Right lung (tissue), 5 donors: ENCODE measurements around the gene PRLH. TPM values are rescaled to one million over a fixed set of nuclear protein-coding genes. Genes with fewer than 3 reads are reported as not detected.
"Not testable (repeated sequence)": the region's sequence is repeated elsewhere in the genome, so short reads cannot be mapped to it uniquely, and the experiment has no call there.

Experiments
- DNase-seq, 2 donors: peaks; one replicate each; pipeline ENCODE4 v3.0.0-alpha.2; 2013
- polyA plus RNA-seq, 5 donors: library from polyadenylated mRNA; unstranded; fragments of 120-200 nt; gene quantifications; one replicate each; pipeline versions ENCODE4 v1.2.1 to v1.2.3, GENCODE V29; 2013; ENCODE audit warnings: inconsistent platforms in 1 of 5, low replicate concordance in 1 of 5; ENCODE audit not compliant: insufficient read length in 5 of 5, insufficient read depth in 1 of 5

The PRLH gene
- polyA plus RNA-seq, 5 donors, result not detected

GRCh38 chr2:237600205-237600846, 34.0 kb downstream of the PRLH start:
- no peak for DNase-seq

GRCh38 chr2:237601453-237602116, 35.2 kb downstream of the PRLH start:
- no peak for DNase-seq

GRCh38 chr2:237602409-237602808, 36.0 kb downstream of the PRLH start:
- DNase-seq, result no peak

- no peak for DNase-seq
Measured at GRCh38 chr2:237603049-237603717, 36.8 kb downstream of the PRLH start.

DNA sequence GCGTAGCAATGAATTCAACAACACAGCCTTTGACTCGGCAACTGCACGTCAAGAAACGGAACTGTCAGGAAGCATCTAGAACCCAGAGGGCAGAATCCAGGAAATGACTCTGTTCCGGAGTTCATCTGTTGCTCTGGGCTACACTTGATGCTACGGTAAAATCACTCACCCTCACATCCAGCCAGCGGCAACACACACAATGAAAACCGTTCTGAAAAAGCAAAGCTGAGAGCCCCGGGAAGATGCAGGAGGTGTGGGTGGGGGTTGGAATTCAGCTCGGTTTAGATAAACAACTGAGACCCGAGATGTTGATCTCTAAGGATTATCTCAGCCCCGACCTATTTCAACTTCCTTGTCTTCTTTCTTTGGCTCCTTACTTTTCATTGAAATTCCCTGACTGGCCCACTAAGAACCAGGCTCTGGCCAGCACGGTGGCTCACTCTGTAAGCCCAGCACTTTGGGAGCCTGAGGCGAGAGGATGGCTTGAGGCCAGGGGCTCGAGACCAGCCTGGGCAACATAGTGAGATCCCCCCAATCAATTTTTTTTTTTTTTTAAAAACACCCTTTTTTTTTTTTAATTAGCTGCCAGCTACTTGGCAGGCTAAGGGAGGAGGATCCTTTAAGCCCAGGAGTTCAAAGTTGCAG, 37.5 kb downstream of the PRLH start:
- DNase-seq, result peak in 1 of 2 donors; percentile 60

- no peak for DNase-seq
Measured at GRCh38 chr2:237604391-237604790, 38.0 kb downstream of the PRLH start.

- DNase-seq, result no peak
Measured at GRCh38 chr2:237604960-237605359, 38.6 kb downstream of the PRLH start.

DNA sequence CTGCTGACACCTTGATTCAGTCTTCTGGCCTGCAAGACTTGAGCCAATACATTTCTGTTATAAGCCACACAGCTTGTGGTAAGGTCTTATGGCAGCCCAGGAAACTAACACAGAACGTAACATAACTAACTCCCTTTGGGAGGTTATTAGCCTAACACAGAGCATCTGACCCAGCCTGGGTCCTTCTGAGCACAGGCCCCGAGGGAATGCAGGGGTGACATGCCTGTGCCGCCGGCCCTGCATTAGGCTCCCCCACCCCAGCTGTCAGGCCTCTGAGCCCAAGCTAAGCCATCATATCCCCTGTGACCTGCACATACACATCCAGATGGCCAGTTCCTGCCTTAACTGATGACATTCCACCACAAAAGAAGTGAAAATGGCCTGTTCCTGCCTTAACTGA, 40.1 kb downstream of the PRLH start:
- DNase-seq, result not testable (repeated sequence)

DNA sequence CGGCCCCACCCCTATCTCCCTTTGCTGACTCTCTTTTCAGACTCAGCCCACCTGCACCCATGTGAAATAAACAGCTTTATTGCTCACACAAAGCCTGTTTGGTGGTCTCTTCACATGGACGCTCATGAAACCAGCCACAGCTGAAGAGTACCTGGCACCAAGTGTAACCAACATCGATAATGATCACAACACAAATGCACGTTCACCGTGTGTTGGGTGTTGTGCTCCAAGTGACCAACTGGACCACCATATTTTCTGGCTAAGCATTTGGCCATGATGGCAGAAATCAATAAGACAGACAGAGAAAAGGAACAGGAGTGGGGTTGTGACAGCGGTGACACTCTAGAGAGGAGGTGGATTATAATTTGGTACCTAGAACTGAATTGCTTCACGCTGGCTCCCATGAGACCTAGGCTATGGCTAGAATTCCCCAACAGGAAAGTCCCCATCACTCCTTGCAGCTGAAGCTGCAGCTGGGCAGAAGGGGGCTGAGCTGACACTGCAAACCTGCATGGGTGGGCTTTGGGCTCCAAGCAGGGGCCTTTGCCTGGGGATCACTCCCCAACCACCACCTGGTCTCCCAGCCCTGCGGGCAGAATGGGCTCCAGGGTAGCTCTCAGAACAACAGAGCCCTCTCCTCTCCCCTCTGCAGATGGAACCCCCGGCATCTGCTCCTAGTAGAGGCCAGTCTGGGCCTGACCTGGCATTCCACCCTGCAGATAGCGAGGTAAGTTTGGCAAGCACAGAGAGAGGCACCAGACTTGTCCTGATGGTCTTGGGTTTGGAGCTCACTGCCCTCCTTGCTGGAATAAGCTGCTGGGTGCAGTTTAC, 46.4 kb downstream of the PRLH start:
- no peak for DNase-seq

DNA sequence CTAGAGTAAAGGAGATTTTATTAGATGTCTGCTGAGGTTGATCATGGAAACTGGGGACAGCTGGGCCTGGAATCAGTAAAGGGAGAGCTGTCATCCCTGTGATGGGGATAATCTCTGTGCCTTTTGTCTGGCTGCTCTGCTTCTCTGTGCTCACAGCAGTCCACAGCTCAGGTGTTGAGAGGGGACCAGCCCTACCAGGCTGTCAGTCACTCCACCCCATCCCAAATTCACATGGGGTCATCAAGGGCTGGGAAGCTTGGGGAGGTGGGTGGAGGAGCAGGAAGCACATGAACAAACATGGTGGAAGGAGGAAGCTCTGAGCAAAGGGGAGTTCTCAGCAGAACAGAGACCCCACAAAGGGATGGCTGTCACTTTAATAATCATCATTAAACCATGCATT, 47.3 kb downstream of the PRLH start:
- DNase-seq, result no peak

DNA sequence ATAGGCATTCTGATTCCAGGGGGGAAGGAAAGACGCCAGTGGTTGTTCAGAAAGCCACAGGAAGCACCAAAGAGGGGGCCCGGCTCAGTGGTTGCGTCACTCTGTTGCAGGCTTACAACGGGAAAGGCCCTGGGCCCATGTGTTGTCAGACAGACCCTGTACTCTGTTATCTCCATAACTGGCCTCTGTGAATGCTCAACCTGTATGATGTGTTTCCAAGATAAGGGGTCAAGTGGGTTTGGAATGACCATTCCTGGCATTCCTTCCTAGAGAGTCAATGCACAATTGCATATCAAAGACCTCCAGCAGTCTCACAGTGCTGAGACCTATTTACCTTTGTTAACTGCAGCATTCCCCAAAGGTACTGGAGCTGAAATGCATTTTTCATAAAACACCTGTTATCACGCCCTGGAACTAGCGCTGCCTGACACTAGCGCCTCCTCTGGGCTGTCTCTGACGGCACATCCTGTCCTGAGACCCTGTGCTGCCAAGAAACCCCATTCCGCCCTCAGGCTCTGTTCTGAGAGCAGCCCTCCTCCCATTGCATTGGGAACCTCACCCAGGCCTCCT, 47.9 kb downstream of the PRLH start:
- no peak for DNase-seq

DNA sequence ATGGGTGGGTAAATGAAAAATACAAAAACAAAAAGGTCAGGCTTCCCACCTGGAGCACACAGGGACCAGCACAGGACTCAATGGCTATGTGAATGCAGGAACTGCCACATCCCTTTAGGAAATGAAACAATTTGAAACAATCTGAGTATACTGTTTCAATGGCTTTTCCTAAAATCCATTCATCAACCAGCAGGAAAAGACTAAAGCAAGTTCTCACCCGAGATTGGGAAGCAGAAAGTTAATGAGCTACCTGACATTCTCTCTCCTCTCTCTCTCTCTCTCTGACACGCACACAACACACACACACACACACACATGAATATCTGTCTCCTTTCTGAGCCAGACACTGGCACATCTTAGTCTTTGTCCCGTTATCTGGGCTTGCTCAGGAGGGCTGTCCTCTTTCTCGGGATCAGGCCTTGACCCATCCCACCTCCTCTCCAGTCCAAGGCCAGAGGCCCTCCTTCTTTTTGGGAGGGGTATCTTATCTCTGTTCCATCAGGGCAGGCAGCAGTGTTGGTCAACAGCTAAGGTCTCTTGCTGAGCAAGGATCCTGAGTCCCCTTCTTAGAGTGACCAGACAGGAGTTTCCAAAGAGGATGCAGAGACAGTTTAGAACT, 49.4 kb downstream of the PRLH start:
- no peak for DNase-seq

- DNase-seq, result no peak
Measured at GRCh38 chr2:237616373-237616733, 50.0 kb downstream of the PRLH start.

Other genes starting within 250 kb of the PRLH start
- 100 to 1,000 TPM; 586 to 773 (median 661) TPM for gene COL6A3, start 152.4 kb upstream of the PRLH start, polyA plus RNA-seq
- 1 to 10 TPM; 1.7 to 5.0 (median 3.1) TPM for gene MLPH, start 79.3 kb upstream of the PRLH start, polyA plus RNA-seq
- 10 to 100 TPM; 13.3 to 18.1 (median 15.0) TPM for gene RAB17, start 24.2 kb downstream of the PRLH start, polyA plus RNA-seq
- gene LRRFIP1, start 61.0 kb downstream of the PRLH start, polyA plus RNA-seq, result 100 to 1,000 TPM in 4 of 5 donors, 10 to 100 TPM in 1; 88.5 to 129 (median 119) TPM
- gene RBM44, start 232.2 kb downstream of the PRLH start, polyA plus RNA-seq, result 1 to 10 TPM in 3 of 5 donors, under 1 TPM in 2; 0.76 to 1.9 (median 1.0) TPM